ENCODE results near the gene FARP1.
"Not testable (repeated sequence)": the region's sequence is repeated elsewhere in the genome, so short reads cannot be mapped to it uniquely, and the experiment has no call there.

The FARP1 gene

DNA sequence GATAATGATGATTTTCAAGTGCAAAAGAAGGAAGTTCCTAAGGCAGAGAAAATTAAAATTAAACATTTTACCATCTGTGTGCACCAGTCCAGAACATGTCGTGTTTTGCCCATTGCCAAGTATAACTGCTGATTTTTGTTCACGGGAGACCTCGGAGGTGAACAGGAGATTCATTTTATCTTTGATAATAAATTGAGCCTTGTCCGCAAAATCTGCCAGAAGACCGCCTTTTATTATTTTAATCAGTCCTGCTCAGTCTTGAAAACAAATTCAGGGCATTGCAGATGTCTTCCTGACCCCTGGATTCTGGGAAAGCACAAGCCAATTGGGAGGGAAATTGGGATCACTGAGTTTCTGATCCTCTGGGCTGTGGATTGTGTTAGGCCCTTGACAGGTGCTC is 268.1 kb downstream of the FARP1 start:
- no peaks in the 10 kb centered on the region for H3K4me1 ChIP-seq (ENCODE audit: control insufficient read depth, insufficient read depth, low read length)
- peaks cover 14% of the 10 kb centered on the region for H3K36me3 ChIP-seq (ENCODE audit: control insufficient read depth, insufficient read depth, low read length, severe bottlenecking)
- no peak for DNase-seq (ENCODE audit: low read depth)
- H3K27me3 ChIP-seq (replicated peaks; ENCODE audit: control insufficient read depth, insufficient read depth, low read length): no peaks in the 10 kb centered on the region
- no peaks in the 10 kb centered on the region for H3K9me3 ChIP-seq (ENCODE audit: control insufficient read depth, low read length)
- H3K4me3 ChIP-seq (ENCODE audit: low read length): no peak overlapping the region
- H3K9ac ChIP-seq (ENCODE audit: low read length): no peak overlapping the region

DNA sequence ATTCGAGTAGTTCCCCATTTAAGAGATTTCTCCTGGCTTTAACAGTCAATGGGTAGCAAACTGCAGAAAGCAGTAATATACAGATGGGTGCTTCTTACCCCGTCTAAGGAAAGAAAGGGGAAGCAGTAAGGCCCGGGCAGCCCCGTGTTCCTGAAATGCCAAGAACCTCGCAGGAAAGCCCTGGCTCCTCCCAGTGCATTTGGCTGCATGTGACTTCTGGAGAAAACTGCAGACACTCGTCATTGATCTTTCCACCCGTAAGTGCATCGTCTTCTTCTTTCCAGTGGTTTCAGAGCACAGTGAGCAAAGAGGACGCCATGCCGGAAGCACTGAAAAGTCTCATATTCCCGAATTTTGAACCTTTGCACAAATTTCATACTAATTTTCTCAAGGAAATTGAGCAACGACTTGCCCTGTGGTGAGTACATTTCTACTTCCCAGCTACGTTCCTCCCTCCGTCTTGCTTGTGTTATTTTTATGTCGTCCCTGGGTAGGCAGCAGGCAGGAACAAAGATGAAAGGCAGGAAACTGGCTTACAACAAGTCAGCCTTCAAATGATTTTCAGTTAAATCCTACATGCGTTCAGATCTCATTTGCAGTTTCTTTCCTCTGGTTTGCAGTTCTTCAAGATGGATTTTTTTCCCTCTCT is 268.8 kb downstream of the FARP1 start:
- Histone ChIP-seq H3K4me1 (ENCODE audit: control insufficient read depth, insufficient read depth, low read length) (no peaks in the 10 kb centered on the region), H3K9me3 (ENCODE audit: control insufficient read depth, low read length) (no peaks in the 10 kb centered on the region), H3K27me3 (replicated peaks; ENCODE audit: control insufficient read depth, insufficient read depth, low read length) (no peaks in the 10 kb centered on the region), H3K36me3 (ENCODE audit: control insufficient read depth, insufficient read depth, low read length, severe bottlenecking) (peaks cover 14% of the 10 kb centered on the region), H3K9ac (ENCODE audit: low read length) (no peak overlapping the region), H3K4me3 (ENCODE audit: low read length) (no peak overlapping the region)
- DNase-seq (ENCODE audit: low read depth): no peak

DNA sequence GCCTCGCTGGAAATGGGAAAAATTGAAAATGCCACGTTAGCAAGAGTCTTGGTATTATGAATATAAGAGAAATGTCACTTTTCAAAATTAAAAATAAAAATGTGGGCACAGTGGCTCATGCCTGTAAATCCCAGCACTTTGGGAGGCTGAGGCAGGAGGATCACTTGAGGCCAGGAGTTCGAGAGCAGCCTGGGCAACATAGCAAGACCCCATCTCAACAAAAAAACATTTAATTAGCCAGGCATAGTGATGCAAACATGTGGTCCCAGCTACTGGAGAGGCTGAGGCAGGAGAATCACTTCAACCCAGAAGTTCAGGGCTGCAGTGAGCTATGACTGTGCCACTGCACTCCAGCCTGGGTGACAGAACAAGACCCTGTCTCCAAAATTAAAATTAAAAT is 270.4 kb downstream of the FARP1 start:
- not testable (repeated sequence) for H3K27me3 ChIP-seq (replicated peaks; ENCODE audit: control insufficient read depth, insufficient read depth, low read length); DNase-seq (ENCODE audit: low read depth); H3K4me3 ChIP-seq (ENCODE audit: low read length); H3K9ac ChIP-seq (ENCODE audit: low read length); H3K4me1 ChIP-seq (ENCODE audit: control insufficient read depth, insufficient read depth, low read length); H3K9me3 ChIP-seq (ENCODE audit: control insufficient read depth, low read length)
- peaks cover 14% of the 10 kb centered on the region for H3K36me3 ChIP-seq (ENCODE audit: control insufficient read depth, insufficient read depth, low read length, severe bottlenecking)

- no peaks in the 10 kb centered on the region for H3K27me3 ChIP-seq (replicated peaks; ENCODE audit: control insufficient read depth, insufficient read depth, low read length)
These were observed 270.9 kb downstream of the FARP1 start for GRCh38 chr13:98413796-98414195.

GRCh38 chr13:98415326-98416070 is 272.6 kb downstream of the FARP1 start:
- no peaks in the 10 kb centered on the region for H3K9me3 ChIP-seq (ENCODE audit: control insufficient read depth, low read length)
- peaks cover 6% of the 10 kb centered on the region for H3K36me3 ChIP-seq (ENCODE audit: control insufficient read depth, insufficient read depth, low read length, severe bottlenecking)
- H3K9ac ChIP-seq (ENCODE audit: low read length): no peak overlapping the region
- H3K4me1 ChIP-seq (ENCODE audit: control insufficient read depth, insufficient read depth, low read length): no peaks in the 10 kb centered on the region
- no peak overlapping the region for H3K4me3 ChIP-seq (ENCODE audit: low read length)
- no peaks in the 10 kb centered on the region for H3K27me3 ChIP-seq (replicated peaks; ENCODE audit: control insufficient read depth, insufficient read depth, low read length)
- DNase-seq (ENCODE audit: low read depth): no peak

More at GRCh38 chr13:98413796-98414195, 270.9 kb downstream of the FARP1 start:
- no peaks in the 10 kb centered on the region for H3K9me3 ChIP-seq (ENCODE audit: control insufficient read depth, low read length)
- H3K4me1 ChIP-seq (ENCODE audit: control insufficient read depth, insufficient read depth, low read length): no peaks in the 10 kb centered on the region
- no peak overlapping the region for H3K4me3 ChIP-seq (ENCODE audit: low read length)
- H3K9ac ChIP-seq (ENCODE audit: low read length): no peak overlapping the region
- DNase-seq (ENCODE audit: low read depth): no peak
- H3K36me3 ChIP-seq (ENCODE audit: control insufficient read depth, insufficient read depth, low read length, severe bottlenecking): peaks cover 14% of the 10 kb centered on the region

DNA sequence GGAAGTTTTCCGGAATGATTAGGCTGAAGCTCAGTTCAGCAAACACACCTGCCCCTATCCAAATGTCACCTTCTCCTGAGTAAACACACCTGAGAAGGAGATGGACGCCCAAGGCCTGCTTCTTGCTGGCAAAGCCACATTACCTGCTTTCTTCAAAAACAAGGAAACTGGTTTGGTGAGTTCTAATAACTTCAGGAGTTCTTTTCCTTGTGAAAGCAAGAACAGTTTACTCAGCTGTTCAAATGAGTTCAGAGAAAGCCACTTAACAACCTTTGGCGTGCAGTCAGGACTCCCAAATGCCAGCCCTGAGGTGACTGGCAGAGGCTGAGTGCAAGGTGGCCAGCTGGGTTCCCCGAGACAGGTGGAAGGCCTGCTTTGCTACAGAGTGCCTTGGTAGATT is 273.5 kb downstream of the FARP1 start:
- Histone ChIP-seq H3K9ac (ENCODE audit: low read length) (no peak overlapping the region), H3K27me3 (replicated peaks; ENCODE audit: control insufficient read depth, insufficient read depth, low read length) (no peaks in the 10 kb centered on the region), H3K9me3 (ENCODE audit: control insufficient read depth, low read length) (no peaks in the 10 kb centered on the region), H3K4me1 (ENCODE audit: control insufficient read depth, insufficient read depth, low read length) (no peaks in the 10 kb centered on the region), H3K36me3 (ENCODE audit: control insufficient read depth, insufficient read depth, low read length, severe bottlenecking) (no peaks in the 10 kb centered on the region), H3K4me3 (ENCODE audit: low read length) (no peak overlapping the region)
- no peak for DNase-seq (ENCODE audit: low read depth)

- H3K36me3 ChIP-seq (ENCODE audit: control insufficient read depth, insufficient read depth, low read length, severe bottlenecking): no peaks in the 10 kb centered on the region
- DNase-seq (ENCODE audit: low read depth): no peak
- H3K9ac ChIP-seq (ENCODE audit: low read length): no peak overlapping the region
- no peak overlapping the region for H3K4me3 ChIP-seq (ENCODE audit: low read length)
- H3K9me3 ChIP-seq (ENCODE audit: control insufficient read depth, low read length): no peaks in the 10 kb centered on the region
- no peaks in the 10 kb centered on the region for H3K4me1 ChIP-seq (ENCODE audit: control insufficient read depth, insufficient read depth, low read length)
- H3K27me3 ChIP-seq (replicated peaks; ENCODE audit: control insufficient read depth, insufficient read depth, low read length): no peaks in the 10 kb centered on the region
These were observed 277.1 kb downstream of the FARP1 start for GRCh38 chr13:98419786-98420553.

- Histone ChIP-seq H3K27me3 (replicated peaks; ENCODE audit: control insufficient read depth, insufficient read depth, low read length) (no peaks in the 10 kb centered on the region), H3K36me3 (ENCODE audit: control insufficient read depth, insufficient read depth, low read length, severe bottlenecking) (no peaks in the 10 kb centered on the region), H3K9me3 (ENCODE audit: control insufficient read depth, low read length) (no peaks in the 10 kb centered on the region), H3K4me1 (ENCODE audit: control insufficient read depth, insufficient read depth, low read length) (no peaks in the 10 kb centered on the region), H3K4me3 (ENCODE audit: low read length) (no peak overlapping the region), H3K9ac (ENCODE audit: low read length) (no peak overlapping the region)
- no peak for DNase-seq (ENCODE audit: low read depth)
These were observed 277.8 kb downstream of the FARP1 start for GRCh38 chr13:98420554-98421175.

GRCh38 chr13:98422046-98422445 is 279.2 kb downstream of the FARP1 start:
- Histone ChIP-seq H3K4me3 (ENCODE audit: low read length) (no peak overlapping the region), H3K27me3 (replicated peaks; ENCODE audit: control insufficient read depth, insufficient read depth, low read length) (no peaks in the 10 kb centered on the region), H3K9me3 (ENCODE audit: control insufficient read depth, low read length) (no peaks in the 10 kb centered on the region), H3K4me1 (ENCODE audit: control insufficient read depth, insufficient read depth, low read length) (no peaks in the 10 kb centered on the region), H3K9ac (ENCODE audit: low read length) (no peak overlapping the region), H3K36me3 (ENCODE audit: control insufficient read depth, insufficient read depth, low read length, severe bottlenecking) (peaks cover 5% of the 10 kb centered on the region)
- DNase-seq (ENCODE audit: low read depth): no peak

GRCh38 chr13:98423417-98423816 is 280.5 kb downstream of the FARP1 start:
- no peak overlapping the region for H3K4me3 ChIP-seq (ENCODE audit: low read length)
- H3K36me3 ChIP-seq (ENCODE audit: control insufficient read depth, insufficient read depth, low read length, severe bottlenecking): peaks cover 11% of the 10 kb centered on the region
- no peaks in the 10 kb centered on the region for H3K9me3 ChIP-seq (ENCODE audit: control insufficient read depth, low read length)
- no peaks in the 10 kb centered on the region for H3K27me3 ChIP-seq (replicated peaks; ENCODE audit: control insufficient read depth, insufficient read depth, low read length)
- H3K4me1 ChIP-seq (ENCODE audit: control insufficient read depth, insufficient read depth, low read length): no peaks in the 10 kb centered on the region
- DNase-seq (ENCODE audit: low read depth): no peak
- H3K9ac ChIP-seq (ENCODE audit: low read length): no peak overlapping the region

All from adipocyte (in vitro differentiated cells).